ENCODE data around the gene EYS.

EYS gene

GRCh38 chr6:64123761-64124633 is 1583.0 kb downstream of the EYS start:
- no peak for TF ChIP-seq POLR2A (IDR thresholded peaks at IDR 0.05; ENCODE audit: extremely low read depth, insufficient read length)
- no peak overlapping the region for H3K4me3 ChIP-seq (ENCODE audit: low read depth, low read length)
- DNase-seq (ENCODE audit: low read depth) = no peak

GRCh38 chr6:64122712-64123375 is 1584.2 kb downstream of the EYS start:
- H3K4me3 ChIP-seq (ENCODE audit: low read depth, low read length) = no peak overlapping the region
- no peak for DNase-seq (ENCODE audit: low read depth)
- TF ChIP-seq MYC (IDR thresholded peaks at IDR 0.05; ENCODE audit: low read depth, low read length) (no peak), CTCF (IDR thresholded peaks at IDR 0.05; ENCODE audit: low read depth, low read length) (no peak), POLR2A (IDR thresholded peaks at IDR 0.05; ENCODE audit: extremely low read depth, insufficient read length) (no peak), MAX (IDR thresholded peaks at IDR 0.05; ENCODE audit: low read depth, low read length) (no peak)

- TF ChIP-seq MYC (IDR thresholded peaks at IDR 0.05; ENCODE audit: low read depth, low read length) (no peak), MAX (IDR thresholded peaks at IDR 0.05; ENCODE audit: low read depth, low read length) (no peak)
- no peak overlapping the region for H3K4me3 ChIP-seq (ENCODE audit: low read depth, low read length)
- no peak for DNase-seq (ENCODE audit: low read depth)
These were observed 1585.9 kb downstream of the EYS start for GRCh38 chr6:64121011-64121565.

GRCh38 chr6:64113704-64114103 is 1593.3 kb downstream of the EYS start:
- no peak for TF ChIP-seq MAX (IDR thresholded peaks at IDR 0.05; ENCODE audit: low read depth, low read length)
- no peak for TF ChIP-seq POLR2A (IDR thresholded peaks at IDR 0.05; ENCODE audit: extremely low read depth, insufficient read length)
- no peak for TF ChIP-seq MYC (IDR thresholded peaks at IDR 0.05; ENCODE audit: low read depth, low read length)
- no peak for TF ChIP-seq CTCF (IDR thresholded peaks at IDR 0.05; ENCODE audit: low read depth, low read length)
- no peak overlapping the region for H3K4me3 ChIP-seq (ENCODE audit: low read depth, low read length)
- DNase-seq (ENCODE audit: low read depth) = no peak

GRCh38 chr6:64104051-64104450 is 1603.0 kb downstream of the EYS start:
- H3K4me3 ChIP-seq (ENCODE audit: low read depth, low read length) = no peak overlapping the region
- no peak for DNase-seq (ENCODE audit: low read depth)
- TF ChIP-seq MYC (IDR thresholded peaks at IDR 0.05; ENCODE audit: low read depth, low read length) (no peak), CTCF (IDR thresholded peaks at IDR 0.05; ENCODE audit: low read depth, low read length) (no peak), POLR2A (IDR thresholded peaks at IDR 0.05; ENCODE audit: extremely low read depth, insufficient read length) (no peak), MAX (IDR thresholded peaks at IDR 0.05; ENCODE audit: low read depth, low read length) (no peak)

GRCh38 chr6:64103480-64103879 is 1603.5 kb downstream of the EYS start:
- TF ChIP-seq CTCF (IDR thresholded peaks at IDR 0.05; ENCODE audit: low read depth, low read length) (no peak), MYC (IDR thresholded peaks at IDR 0.05; ENCODE audit: low read depth, low read length) (no peak), POLR2A (IDR thresholded peaks at IDR 0.05; ENCODE audit: extremely low read depth, insufficient read length) (no peak)

More at GRCh38 chr6:64103480-64103879, 1603.5 kb downstream of the EYS start:
- no peak for DNase-seq (ENCODE audit: low read depth)
- H3K4me3 ChIP-seq (ENCODE audit: low read depth, low read length) = no peak overlapping the region
